ENCODE measurements around the gene INA. TPM values are rescaled to one million over a fixed set of nuclear protein-coding genes. Genes with fewer than 3 reads are reported as not detected.
A peak's percentile ranks its signal among the peaks of the same experiment; 100 is the strongest.

INA gene
- total RNA-seq, 1 donor from 2014 or later = not detected

- intact Hi-C loops (cut with micrococcal nuclease) = no loop called here
- no peaks in the 10 kb centered on the region for H3K9me3 ChIP-seq (replicated peaks)
- H3K27me3 ChIP-seq (ENCODE audit: low read depth) = peaks cover 97% of the 10 kb centered on the region
- TF ChIP-seq, protein P1, sequence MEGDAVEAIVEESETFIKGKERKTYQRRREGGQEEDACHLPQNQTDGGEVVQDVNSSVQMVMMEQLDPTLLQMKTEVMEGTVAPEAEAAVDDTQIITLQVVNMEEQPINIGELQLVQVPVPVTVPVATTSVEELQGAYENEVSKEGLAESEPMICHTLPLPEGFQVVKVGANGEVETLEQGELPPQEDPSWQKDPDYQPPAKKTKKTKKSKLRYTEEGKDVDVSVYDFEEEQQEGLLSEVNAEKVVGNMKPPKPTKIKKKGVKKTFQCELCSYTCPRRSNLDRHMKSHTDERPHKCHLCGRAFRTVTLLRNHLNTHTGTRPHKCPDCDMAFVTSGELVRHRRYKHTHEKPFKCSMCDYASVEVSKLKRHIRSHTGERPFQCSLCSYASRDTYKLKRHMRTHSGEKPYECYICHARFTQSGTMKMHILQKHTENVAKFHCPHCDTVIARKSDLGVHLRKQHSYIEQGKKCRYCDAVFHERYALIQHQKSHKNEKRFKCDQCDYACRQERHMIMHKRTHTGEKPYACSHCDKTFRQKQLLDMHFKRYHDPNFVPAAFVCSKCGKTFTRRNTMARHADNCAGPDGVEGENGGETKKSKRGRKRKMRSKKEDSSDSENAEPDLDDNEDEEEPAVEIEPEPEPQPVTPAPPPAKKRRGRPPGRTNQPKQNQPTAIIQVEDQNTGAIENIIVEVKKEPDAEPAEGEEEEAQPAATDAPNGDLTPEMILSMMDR (IDR thresholded peaks at IDR 0.05; ENCODE audit: borderline replicate concordance) = no peak
- no peak overlapping the region for H3K27ac ChIP-seq (replicated peaks)
- H3K4me1 ChIP-seq = peaks cover 16% of the 10 kb centered on the region
- H3K36me3 ChIP-seq = no peaks in the 10 kb centered on the region
- peak overlapping the region; percentile 54 for H3K4me3 ChIP-seq
- DNase-seq = no peak
Measured at GRCh38 chr10:103277713-103278536, 987 bp downstream of the INA start.

- H3K36me3 ChIP-seq = no peaks in the 10 kb centered on the region
- H3K27ac ChIP-seq (replicated peaks) = no peak overlapping the region
- intact Hi-C loops (cut with micrococcal nuclease) = no loop called here
- TF ChIP-seq, protein P1 (IDR thresholded peaks at IDR 0.05; ENCODE audit: borderline replicate concordance) = no peak
- no peak overlapping the region for H3K4me3 ChIP-seq
- H3K4me1 ChIP-seq = peaks cover 16% of the 10 kb centered on the region
- peaks cover 97% of the 10 kb centered on the region for H3K27me3 ChIP-seq (ENCODE audit: low read depth)
- H3K9me3 ChIP-seq (replicated peaks) = no peaks in the 10 kb centered on the region
- DNase-seq = no peak
Measured at GRCh38 chr10:103278537-103278823, 1.5 kb downstream of the INA start.

DNA sequence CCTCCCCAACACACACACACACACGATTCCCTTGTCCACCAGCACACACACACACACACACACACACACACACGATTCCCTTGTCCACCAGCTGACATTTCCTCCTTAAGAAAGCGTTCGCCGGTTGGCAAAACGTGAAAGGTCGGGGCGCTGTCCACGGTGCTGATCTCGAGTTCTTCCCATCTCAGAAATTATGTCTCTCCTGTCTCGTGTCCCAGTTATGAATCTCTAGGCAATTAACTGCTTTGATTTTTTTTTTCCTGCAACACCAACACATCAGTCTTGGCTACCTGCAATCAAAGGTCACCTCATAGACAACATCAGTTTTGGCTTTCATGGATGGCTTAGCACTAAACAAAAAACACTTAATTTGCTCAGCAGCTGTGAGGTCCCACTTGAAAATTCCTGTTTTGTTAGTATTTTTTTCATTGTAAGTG, 1.9 kb downstream of the INA start:
- H3K27me3 ChIP-seq (ENCODE audit: low read depth) = peaks cover 98% of the 10 kb centered on the region
- H3K27ac ChIP-seq (replicated peaks) = no peak overlapping the region
- intact Hi-C loops (cut with micrococcal nuclease) = no loop called here
- peak; percentile 36 for DNase-seq
- TF ChIP-seq, protein P1 (IDR thresholded peaks at IDR 0.05; ENCODE audit: borderline replicate concordance) = no peak
- no peaks in the 10 kb centered on the region for H3K36me3 ChIP-seq
- H3K4me1 ChIP-seq = peaks cover 16% of the 10 kb centered on the region
- H3K4me3 ChIP-seq = no peak overlapping the region
- no peaks in the 10 kb centered on the region for H3K9me3 ChIP-seq (replicated peaks)

DNA sequence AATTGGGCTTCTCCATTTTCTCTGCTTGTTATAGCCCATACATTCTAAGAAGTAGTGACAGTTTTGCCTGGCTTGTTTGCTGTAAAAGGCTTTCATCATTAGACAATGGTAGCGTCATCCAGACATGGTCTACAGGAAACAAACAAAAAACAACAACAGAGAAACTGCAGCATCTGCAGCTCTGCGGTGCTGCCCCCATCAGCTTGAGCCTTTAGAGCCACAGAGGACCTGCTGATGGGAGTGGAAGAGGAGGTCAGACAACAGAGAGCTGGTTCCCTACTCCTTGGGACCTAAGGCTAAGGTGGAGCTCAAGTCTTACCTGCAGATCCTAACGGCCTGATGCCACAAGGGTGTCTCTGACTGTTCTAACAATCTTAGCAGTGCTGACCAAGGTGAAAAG, 3.1 kb downstream of the INA start:
- Histone ChIP-seq H3K27ac (replicated peaks) (no peak overlapping the region), H3K27me3 (ENCODE audit: low read depth) (peaks cover 98% of the 10 kb centered on the region), H3K4me3 (no peak overlapping the region), H3K4me1 (peaks cover 16% of the 10 kb centered on the region), H3K36me3 (no peaks in the 10 kb centered on the region), H3K9me3 (replicated peaks) (no peaks in the 10 kb centered on the region)
- no peak for DNase-seq
- intact Hi-C loops (cut with micrococcal nuclease) = no loop called here
- TF ChIP-seq, protein P1 (IDR thresholded peaks at IDR 0.05; ENCODE audit: borderline replicate concordance) = no peak

- peaks cover 16% of the 10 kb centered on the region for H3K4me1 ChIP-seq
- TF ChIP-seq, protein P1 (IDR thresholded peaks at IDR 0.05; ENCODE audit: borderline replicate concordance) = no peak
- H3K4me3 ChIP-seq = no peak overlapping the region
- H3K36me3 ChIP-seq = no peaks in the 10 kb centered on the region
- no peak overlapping the region for H3K27ac ChIP-seq (replicated peaks)
- intact Hi-C loops (cut with micrococcal nuclease) = no loop called here
- H3K9me3 ChIP-seq (replicated peaks) = no peaks in the 10 kb centered on the region
- no peak for DNase-seq
- H3K27me3 ChIP-seq (ENCODE audit: low read depth) = peaks cover 98% of the 10 kb centered on the region
Measured at GRCh38 chr10:103280506-103280905, 3.6 kb downstream of the INA start.

All from left ventricle myocardium inferior (tissue), 1 donor.